Measurements from ENCODE around the gene ZNF438.

The ZNF438 gene

DNA sequence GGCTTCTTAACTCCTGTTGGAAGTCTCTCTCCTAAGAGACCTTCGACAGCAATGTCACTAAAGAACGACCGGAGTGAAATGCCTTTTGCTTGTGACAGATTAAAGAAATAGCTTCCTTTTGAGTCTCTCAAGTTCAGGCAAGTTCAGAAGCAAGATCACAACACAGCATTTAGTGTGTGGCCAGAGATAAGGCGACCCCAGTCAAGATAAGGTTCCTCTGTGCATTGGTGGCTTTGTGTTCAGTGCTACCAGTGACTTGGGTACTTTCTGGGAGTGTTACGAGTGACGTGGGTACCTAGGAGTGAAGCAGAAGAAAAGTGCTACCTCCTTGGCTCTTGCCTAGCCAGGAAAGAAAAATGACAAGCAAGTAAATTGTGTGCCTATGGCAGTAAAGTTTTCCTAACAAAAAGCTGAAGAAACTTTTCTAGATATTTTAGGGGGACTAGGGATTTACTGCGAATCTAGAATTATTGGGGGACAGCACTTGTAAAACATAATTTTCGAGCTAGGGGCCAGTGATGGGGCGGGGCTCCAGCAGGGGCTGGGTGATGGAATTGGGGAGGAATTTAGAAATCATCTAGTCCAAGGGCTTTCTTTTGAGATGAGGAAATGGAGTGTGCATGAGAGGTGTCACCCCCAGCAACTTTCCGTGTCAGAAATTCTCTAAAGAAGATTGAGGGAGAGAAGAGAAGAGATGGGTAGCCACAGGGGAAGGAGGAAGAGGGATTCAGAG is 210.2 kb downstream of the ZNF438 start:
- TF ChIP-seq, protein P1, sequence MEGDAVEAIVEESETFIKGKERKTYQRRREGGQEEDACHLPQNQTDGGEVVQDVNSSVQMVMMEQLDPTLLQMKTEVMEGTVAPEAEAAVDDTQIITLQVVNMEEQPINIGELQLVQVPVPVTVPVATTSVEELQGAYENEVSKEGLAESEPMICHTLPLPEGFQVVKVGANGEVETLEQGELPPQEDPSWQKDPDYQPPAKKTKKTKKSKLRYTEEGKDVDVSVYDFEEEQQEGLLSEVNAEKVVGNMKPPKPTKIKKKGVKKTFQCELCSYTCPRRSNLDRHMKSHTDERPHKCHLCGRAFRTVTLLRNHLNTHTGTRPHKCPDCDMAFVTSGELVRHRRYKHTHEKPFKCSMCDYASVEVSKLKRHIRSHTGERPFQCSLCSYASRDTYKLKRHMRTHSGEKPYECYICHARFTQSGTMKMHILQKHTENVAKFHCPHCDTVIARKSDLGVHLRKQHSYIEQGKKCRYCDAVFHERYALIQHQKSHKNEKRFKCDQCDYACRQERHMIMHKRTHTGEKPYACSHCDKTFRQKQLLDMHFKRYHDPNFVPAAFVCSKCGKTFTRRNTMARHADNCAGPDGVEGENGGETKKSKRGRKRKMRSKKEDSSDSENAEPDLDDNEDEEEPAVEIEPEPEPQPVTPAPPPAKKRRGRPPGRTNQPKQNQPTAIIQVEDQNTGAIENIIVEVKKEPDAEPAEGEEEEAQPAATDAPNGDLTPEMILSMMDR (IDR thresholded peaks at IDR 0.05; ENCODE audit: insufficient read depth, low read depth, low read length, missing control alignments) = no peak

DNA sequence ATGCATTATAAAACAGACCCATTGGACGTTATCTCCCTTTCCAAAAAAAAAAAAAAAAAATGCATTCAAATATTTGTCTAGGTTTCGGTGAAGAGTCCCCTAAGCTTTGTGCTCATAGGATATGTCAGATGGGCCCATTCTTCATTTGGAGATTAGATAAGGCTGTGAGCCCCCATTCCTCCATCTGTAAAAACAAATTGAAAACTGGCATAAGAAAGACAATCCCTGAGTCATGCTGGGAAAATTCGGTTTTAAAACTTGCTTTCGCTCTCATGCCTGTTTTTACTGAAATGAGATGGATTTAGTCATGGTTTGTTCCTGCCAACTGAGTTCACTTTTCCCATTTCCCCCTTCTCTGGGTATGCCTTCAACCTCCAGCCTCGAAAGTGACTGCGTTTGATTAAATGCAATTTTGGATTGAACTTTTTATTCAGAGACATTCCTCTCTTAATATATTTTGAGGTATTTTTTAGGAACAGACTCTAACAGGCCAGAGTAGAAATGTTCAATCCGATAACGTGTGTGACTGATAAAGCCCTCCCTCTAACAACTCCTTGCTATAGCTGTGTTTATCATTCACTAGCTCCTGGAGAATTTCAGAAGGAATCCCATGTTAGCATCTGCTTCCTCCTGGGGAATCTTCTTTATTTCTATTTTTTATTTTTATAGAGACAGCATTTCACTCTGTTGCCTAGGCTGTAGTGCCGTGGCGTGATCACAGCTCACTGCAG is 211.2 kb downstream of the ZNF438 start:
- no peak for DNase-seq (ENCODE audit: low read depth)
- no peak overlapping the region for H3K4me3 ChIP-seq (ENCODE audit: low read length)
- TF ChIP-seq, protein P1 (IDR thresholded peaks at IDR 0.05; ENCODE audit: insufficient read depth, low read depth, low read length, missing control alignments) = no peak

More for the DNA sequence above, 210.2 kb downstream of the ZNF438 start:
- no peak for DNase-seq (ENCODE audit: low read depth)
- H3K4me3 ChIP-seq (ENCODE audit: low read length) = no peak overlapping the region

DNA sequence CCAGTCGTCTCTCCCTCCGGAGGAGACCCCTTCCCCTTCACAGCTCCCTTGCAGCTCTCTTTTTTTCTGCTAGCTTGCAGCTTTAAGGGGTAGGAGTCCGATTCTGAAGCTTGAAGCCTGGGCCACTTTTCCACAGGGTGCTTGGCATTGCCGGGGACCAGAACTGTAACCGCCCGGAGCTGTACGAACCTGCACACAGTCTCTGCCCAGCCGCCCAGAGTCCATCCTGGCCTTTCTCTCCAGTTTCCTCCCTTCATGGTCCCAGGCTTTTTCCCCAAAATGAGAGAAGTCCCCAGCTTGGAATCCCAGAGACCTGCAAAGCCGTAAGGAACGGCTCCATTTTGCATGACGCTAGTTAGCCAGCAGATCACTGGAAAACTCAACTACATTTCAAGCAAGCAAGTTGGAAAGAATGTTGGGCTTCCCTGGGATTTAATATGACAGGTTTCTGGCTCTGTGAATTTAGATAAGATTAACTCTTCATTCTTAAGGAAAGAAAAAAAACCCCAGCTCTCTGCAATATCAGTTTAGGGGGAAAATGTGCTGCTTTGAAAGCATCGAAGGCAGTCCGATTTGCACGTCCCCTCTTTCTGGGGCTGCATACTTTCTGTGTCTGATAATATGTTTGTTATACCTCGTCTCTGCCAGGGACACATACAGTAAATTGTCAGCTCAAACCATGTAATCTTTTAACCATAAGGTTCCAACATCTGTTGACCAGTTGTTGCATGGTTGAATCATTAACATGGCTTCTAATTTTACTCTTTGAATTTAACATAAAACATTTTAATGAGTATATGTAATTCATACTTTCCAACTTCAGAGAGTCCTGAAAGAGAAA is 212.1 kb downstream of the ZNF438 start:
- DNase-seq (ENCODE audit: low read depth) = no peak
- H3K4me3 ChIP-seq (ENCODE audit: low read length) = no peak overlapping the region
- TF ChIP-seq, protein P1 (IDR thresholded peaks at IDR 0.05; ENCODE audit: insufficient read depth, low read depth, low read length, missing control alignments) = no peak

DNA sequence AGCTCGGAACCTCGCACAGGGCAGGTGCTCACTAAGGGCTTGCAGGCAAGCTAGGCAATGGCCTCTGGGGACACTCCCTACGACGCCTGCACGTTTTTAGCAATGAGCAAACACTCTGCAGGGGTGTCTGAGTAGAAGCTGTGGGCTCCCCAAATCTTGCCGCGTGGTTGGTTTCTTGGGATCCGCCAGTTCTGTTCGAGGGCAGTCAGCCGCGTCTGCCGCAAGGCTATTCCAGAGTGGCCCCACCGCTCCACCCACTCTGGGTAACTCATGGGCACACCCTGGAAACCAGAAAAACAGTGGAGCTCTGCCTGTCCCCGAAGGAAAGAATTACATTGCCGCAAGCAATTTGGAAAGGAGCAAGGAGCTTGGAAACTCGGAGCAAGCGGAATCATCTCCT is 212.8 kb downstream of the ZNF438 start:
- DNase-seq (ENCODE audit: low read depth) = peak; percentile 31
- TF ChIP-seq, protein P1 (IDR thresholded peaks at IDR 0.05; ENCODE audit: insufficient read depth, low read depth, low read length, missing control alignments) = no peak
- H3K4me3 ChIP-seq (ENCODE audit: low read length) = no peak overlapping the region

DNA sequence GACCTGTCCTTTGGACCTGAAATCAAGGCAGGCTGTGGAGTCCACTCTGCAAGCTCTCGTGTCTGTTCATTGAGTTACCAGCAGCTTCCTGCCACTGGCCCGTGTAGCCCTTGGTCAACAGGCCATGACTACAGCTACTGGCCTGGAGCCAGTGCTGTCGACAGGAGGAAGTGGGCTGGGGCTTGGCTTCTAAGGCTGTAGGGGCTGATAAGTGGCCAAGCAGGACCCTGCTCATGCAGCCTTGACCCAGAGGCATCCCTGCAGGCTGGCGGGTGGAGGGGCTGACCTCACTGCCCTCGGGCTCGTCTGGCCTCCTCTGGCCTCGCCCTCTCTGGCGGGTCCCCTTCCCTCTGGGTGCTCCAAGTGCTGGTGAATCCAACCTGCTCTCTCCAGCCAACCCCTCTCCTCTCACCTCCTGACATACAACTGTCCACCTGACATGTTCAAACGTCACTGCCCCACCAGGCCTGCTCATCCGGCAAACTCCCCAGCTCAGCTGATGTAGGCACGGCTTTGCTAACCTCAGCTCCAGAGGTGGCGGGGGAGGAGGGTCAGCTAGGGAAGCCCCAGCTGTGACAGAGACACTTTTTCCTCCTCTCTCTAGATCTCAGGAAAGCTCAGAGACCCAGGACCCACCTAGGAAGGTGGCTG is 213.5 kb downstream of the ZNF438 start:
- no peak for DNase-seq (ENCODE audit: low read depth)
- no peak overlapping the region for H3K4me3 ChIP-seq (ENCODE audit: low read length)

DNA sequence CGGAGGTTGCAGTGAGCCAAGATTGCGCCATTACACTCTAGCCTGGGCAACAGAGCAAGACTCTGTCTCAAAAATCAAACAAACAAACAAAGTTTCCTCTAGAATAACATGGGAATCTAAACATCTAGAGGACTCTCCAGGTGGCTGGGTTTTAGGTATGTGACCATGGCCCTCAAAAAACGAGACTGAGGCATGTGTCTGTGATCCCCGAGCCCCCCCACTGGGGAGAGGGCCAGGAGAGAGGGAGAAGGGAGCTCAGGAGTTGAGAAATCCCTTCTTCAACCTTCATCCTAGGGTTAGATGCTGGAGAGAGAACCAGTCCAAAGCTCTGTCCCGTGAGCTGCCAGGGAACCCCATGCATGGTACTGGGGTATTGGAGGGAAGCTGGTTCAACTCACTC is 214.1 kb downstream of the ZNF438 start:
- H3K4me3 ChIP-seq (ENCODE audit: low read length) = no peak overlapping the region
- TF ChIP-seq, protein P1 (IDR thresholded peaks at IDR 0.05; ENCODE audit: insufficient read depth, low read depth, low read length, missing control alignments) = no peak
- DNase-seq (ENCODE audit: low read depth) = no peak

More for the DNA sequence above, 213.5 kb downstream of the ZNF438 start:
- TF ChIP-seq, protein P1 (IDR thresholded peaks at IDR 0.05; ENCODE audit: insufficient read depth, low read depth, low read length, missing control alignments) = no peak

Data from epithelial cell of esophagus (primary cell).